Right atrium auricular region (tissue), 2 donors: Measurements from ENCODE around the gene COX15. TPM values are rescaled to one million over a fixed set of nuclear protein-coding genes. Genes with fewer than 3 reads are reported as not detected.
"Not testable (repeated sequence)": the region's sequence is repeated elsewhere in the genome, so short reads cannot be mapped to it uniquely, and the experiment has no call there.

Source experiments
- DNase-seq: peaks from one replicate; pipeline ENCODE4 v3.0.0-alpha.2; 2019; ENCODE audit warnings: low spot score
- H3K27ac ChIP-seq, 2 donors: fragments of 200-600 bp; sonication (generic); 1 replicate in 1 of 2; 2 replicates in 1 of 2; pipeline ENCODE4 v1.5.1; 2016 to 2019
- H3K27me3 ChIP-seq, 2 donors: fragments of 200-600 bp; sonication (generic); one replicate each; pipeline versions ENCODE4 v1.5.1 to v1.6.0; 2017 to 2019
- H3K36me3 ChIP-seq: fragments of 200-600 bp; sonication (generic); one replicate; pipeline ENCODE4 v1.5.1; 2016
- H3K4me1 ChIP-seq, 2 donors: fragments of 200-600 bp; sonication (generic); one replicate each; pipeline versions ENCODE4 v1.5.1 to v1.6.0; 2017 to 2019
- H3K4me3 ChIP-seq, 2 donors: fragments of 200-600 bp; sonication (generic); 1 replicate in 1 of 2; 2 replicates in 1 of 2; pipeline ENCODE4 v1.5.1; 2017 to 2019; ENCODE audit warnings: mild to moderate bottlenecking in 1 of 2, moderate library complexity in 1 of 2
- H3K9me3 ChIP-seq, 2 donors: fragments of 200-600 bp; sonication (generic); one replicate each; pipeline ENCODE4 v1.5.1; 2019
- CTCF ChIP-seq, 2 donors: fragments of 200-600 bp; sonication (generic); IDR thresholded peaks; one replicate each; pipeline ENCODE4 v1.5.1; 2019; ENCODE audit warnings: antibody characterized with exemption in 2 of 2
- total RNA-seq, 2 donors: library from RNA; depleted of rRNA; stranded (reverse); fragments of >200 nt; gene quantifications; one replicate each; pipeline ENCODE4 v1.1.0, GENCODE V29; 2016

Gene COX15
- total RNA-seq, 2 donors from 2014 or later = 18.4 to 26.4 TPM

GRCh38 chr10:99740260-99740659, 8.3 kb upstream of the COX15 start:
- H3K36me3 ChIP-seq = peaks cover 72% of the 10 kb centered on the region

GRCh38 chr10:99734111-99734510, 2.2 kb upstream of the COX15 start:
- H3K36me3 ChIP-seq = peaks cover 16% of the 10 kb centered on the region
- H3K27ac ChIP-seq = not testable (repeated sequence)

More at GRCh38 chr10:99740260-99740659, 8.3 kb upstream of the COX15 start:
- no peak overlapping the region for H3K4me3 ChIP-seq
- no peak for TF ChIP-seq CTCF (IDR thresholded peaks at IDR 0.05)
- no peaks in the 10 kb centered on the region for H3K27me3 ChIP-seq
- no peak overlapping the region for H3K27ac ChIP-seq
- DNase-seq = no peak
- H3K9me3 ChIP-seq = peaks cover 0 to 23% of the 10 kb centered on the region in 2 donors
- H3K4me1 ChIP-seq = peaks cover 0 to 9% of the 10 kb centered on the region in 2 donors

GRCh38 chr10:99733366-99733765, 1.4 kb upstream of the COX15 start:
- DNase-seq = no peak
- H3K27ac ChIP-seq = peak overlapping the region in 1 of 2 donors; percentile 96
- peaks cover 0 to 22% of the 10 kb centered on the region in 2 donors for H3K4me1 ChIP-seq
- H3K9me3 ChIP-seq = no peaks in the 10 kb centered on the region
- no peaks in the 10 kb centered on the region for H3K27me3 ChIP-seq
- H3K4me3 ChIP-seq = peak overlapping the region in 1 of 2 donors; percentile 96
- peaks cover 16% of the 10 kb centered on the region for H3K36me3 ChIP-seq
- no peak for TF ChIP-seq CTCF (IDR thresholded peaks at IDR 0.05)

More at GRCh38 chr10:99734111-99734510, 2.2 kb upstream of the COX15 start:
- not testable (repeated sequence) for H3K27me3 ChIP-seq, DNase-seq, H3K4me3 ChIP-seq, H3K9me3 ChIP-seq
- peaks cover 0 to 22% of the 10 kb centered on the region in 2 donors for H3K4me1 ChIP-seq

- H3K4me1 ChIP-seq = peaks cover 0 to 22% of the 10 kb centered on the region in 2 donors
Measured at GRCh38 chr10:99731306-99732032, 458 bp downstream of the COX15 start.

GRCh38 chr10:99730026-99730425, 1.9 kb downstream of the COX15 start:
- Histone ChIP-seq H3K36me3 (peaks cover 20% of the 10 kb centered on the region), H3K4me1 (peaks cover 0 to 15% of the 10 kb centered on the region in 2 donors), H3K27ac (no peak overlapping the region), H3K27me3 (no peaks in the 10 kb centered on the region), H3K9me3 (no peaks in the 10 kb centered on the region), H3K4me3 (no peak overlapping the region)
- no peak for DNase-seq
- TF ChIP-seq CTCF (IDR thresholded peaks at IDR 0.05) = no peak

More at GRCh38 chr10:99731306-99732032, 458 bp downstream of the COX15 start:
- H3K36me3 ChIP-seq = peaks cover 13% of the 10 kb centered on the region
- peak overlapping the region; percentile 64 to 96 for H3K4me3 ChIP-seq
- no peak for DNase-seq
- no peaks in the 10 kb centered on the region for H3K27me3 ChIP-seq
- no peaks in the 10 kb centered on the region for H3K9me3 ChIP-seq
- H3K27ac ChIP-seq = peak overlapping the region; percentile 96 to 97
- TF ChIP-seq CTCF (IDR thresholded peaks at IDR 0.05) = no peak

- no peaks in the 10 kb centered on the region for H3K9me3 ChIP-seq
- no peaks in the 10 kb centered on the region for H3K27me3 ChIP-seq
- H3K4me1 ChIP-seq = no peaks in the 10 kb centered on the region
- H3K36me3 ChIP-seq = peaks cover 81% of the 10 kb centered on the region
- no peak for DNase-seq
- TF ChIP-seq CTCF (IDR thresholded peaks at IDR 0.05) = no peak
- no peak overlapping the region for H3K27ac ChIP-seq
- H3K4me3 ChIP-seq = no peak overlapping the region
Measured at GRCh38 chr10:99720387-99720786, 11.5 kb downstream of the COX15 start.
